GM12892 (cell line): ENCODE measurements around the gene SP3.

Source experiments
- DNase-seq: peaks from one replicate; pipeline ENCODE4 v3.0.0; 2011; ENCODE audit not compliant: insufficient read length
- FAIRE-seq: peaks from 2 replicates; lab custom pipeline; 2011; peaks lifted over from hg19 to GRCh38; lab: Jason Lieb, UNC
- POLR2A ChIP-seq: IDR thresholded peaks from 2 replicates; pipeline ENCODE4 v1.6.1; 2011; ENCODE audit warnings: low read depth, low read length, control low read depth
- POLR2AphosphoS5 ChIP-seq: IDR thresholded peaks from 2 replicates; pipeline ENCODE4 v1.6.1; 2011; ENCODE audit warnings: low read depth, low read length, control low read depth
- TAF1 ChIP-seq: IDR thresholded peaks from 2 replicates; pipeline ENCODE4 v1.6.1; 2011; ENCODE audit warnings: low read depth, mild to moderate bottlenecking, control low read depth, low read length, borderline replicate concordance

Gene SP3

GRCh38 chr2:173991856-173992588 is 26.8 kb upstream of the SP3 start:
- TF ChIP-seq POLR2AphosphoS5 (no peak), POLR2A (no peak), TAF1 (no peak)
- DNase-seq (no peak), FAIRE-seq (peak; percentile 38)

DNA sequence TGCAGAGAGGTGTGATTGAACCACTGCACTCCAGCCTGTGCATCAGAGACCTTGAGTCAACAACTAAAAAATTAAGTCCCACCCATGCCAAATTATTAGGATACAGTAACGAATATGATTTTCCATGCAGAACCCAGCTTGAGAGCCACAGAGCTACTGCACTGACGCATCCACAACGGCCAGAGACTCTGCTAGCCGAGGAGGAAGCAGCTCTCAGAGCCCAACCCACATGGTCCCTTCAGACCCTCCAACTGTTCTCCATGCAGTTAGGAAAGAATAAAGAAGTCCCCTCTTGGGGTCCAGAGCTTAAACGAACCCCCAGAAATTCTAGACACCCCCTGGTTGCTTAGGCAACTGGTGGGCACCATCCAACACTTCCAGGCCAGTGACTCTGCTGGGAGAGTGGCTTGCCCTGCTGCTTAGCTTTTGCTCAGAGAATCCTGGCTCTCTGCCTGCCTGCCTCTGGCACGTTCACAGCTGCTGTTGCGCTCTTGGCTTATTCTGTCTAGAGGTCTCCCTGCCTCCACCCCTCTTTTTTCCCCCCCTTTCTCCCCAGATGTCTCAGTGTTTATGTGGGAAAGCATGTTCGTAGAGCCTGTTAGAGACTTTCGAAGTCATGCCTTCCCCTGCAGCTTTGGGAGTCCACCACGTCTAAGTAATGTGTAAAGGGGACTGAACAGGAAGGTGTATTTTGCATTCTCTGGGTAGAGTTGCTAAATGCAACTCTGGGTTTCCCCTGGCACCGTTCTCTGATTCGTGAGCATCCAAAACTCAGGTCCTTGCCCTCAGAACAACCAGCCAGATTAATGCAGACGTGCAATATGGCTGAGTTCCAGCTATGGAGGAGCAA is 26.0 kb upstream of the SP3 start:
- peak; percentile 88 for FAIRE-seq
- no peak for DNase-seq
- TF ChIP-seq TAF1 (no peak), POLR2AphosphoS5 (no peak)

- no peak for FAIRE-seq
- TF ChIP-seq POLR2AphosphoS5 (no peak), TAF1 (no peak), POLR2A (no peak)
Observed at GRCh38 chr2:173990245-173990644, 25.1 kb upstream of the SP3 start.

GRCh38 chr2:173989884-173990215 is 24.7 kb upstream of the SP3 start:
- no peak for TF ChIP-seq POLR2A
- no peak for FAIRE-seq
- no peak for DNase-seq

More at GRCh38 chr2:173990245-173990644, 25.1 kb upstream of the SP3 start:
- DNase-seq: no peak

DNA sequence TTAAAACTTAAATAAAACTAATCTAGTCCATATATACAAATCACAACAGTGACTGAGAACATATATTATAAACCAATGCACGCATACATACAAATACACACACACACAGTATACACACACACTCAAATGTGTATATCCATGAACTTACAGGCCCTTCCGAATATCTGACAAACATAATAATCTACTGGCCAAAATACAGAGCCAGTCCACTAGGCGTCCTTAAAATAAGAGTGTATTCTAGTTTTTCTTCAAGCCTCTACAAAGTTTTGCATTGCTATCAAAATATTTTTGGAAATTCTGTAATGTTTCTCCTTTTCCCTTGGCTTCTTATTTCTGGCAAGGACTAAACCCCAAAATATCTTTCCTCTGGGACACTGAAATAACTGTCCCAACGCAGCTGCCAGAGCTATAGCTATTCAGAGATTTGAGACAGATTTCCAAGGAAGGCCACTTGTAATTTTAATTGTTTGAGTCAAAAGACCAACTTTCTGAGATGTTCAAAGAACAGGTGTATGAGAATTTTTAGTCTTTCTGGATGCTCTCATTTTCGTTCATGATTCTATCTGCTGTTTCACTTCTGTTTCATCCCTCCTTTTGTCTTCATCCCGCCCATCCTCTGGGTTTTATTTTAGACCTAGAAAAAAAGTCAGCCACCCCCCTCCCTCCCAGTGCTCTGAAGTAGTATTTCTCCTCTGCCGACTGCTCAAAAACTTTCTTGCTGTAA is 24.1 kb upstream of the SP3 start:
- TF ChIP-seq POLR2A: no peak
- TF ChIP-seq POLR2AphosphoS5: no peak
- no peak for TF ChIP-seq TAF1
- FAIRE-seq: no peak
- no peak for DNase-seq

DNA sequence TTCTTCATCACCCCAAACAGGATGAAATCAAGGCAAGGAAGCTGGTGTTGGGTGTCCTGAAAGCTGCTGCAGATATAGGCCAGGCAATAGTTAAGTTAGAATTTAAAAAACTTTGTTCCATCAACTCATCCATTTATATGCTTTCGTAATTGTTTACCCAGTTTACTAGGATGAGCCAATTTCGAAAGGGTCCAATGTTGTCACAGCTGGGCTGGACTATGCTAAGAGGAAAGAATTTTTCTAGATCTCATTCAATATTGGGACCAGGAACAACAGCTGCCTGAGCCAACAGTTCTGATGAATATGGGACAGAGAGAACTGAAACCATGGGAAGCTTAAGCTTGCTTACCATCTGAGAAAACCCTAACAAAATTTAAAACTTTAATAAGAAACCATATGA is 21.6 kb upstream of the SP3 start:
- TF ChIP-seq POLR2AphosphoS5 (no peak), POLR2A (no peak), TAF1 (no peak)
- no peak for FAIRE-seq
- no peak for DNase-seq

DNA sequence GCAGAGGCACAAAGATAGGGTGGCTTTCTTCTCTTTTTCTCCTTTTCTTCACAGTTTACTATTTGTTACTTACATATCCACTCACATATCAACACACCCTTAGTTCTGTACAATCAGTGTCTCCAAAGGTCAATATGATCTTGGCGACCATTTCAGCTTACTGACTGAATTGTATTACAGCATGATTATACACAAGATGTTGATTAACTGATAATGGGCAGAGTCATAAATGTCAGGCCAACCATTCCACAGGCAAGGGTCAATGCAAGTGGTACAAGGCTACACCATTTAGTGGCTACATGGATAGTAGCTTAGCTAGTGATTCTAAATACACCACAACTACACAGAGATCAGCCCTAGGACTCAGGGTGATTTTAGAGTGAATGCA is 20.4 kb upstream of the SP3 start:
- DNase-seq (no peak), FAIRE-seq (peak; percentile 67)
- no peak for TF ChIP-seq POLR2AphosphoS5

DNA sequence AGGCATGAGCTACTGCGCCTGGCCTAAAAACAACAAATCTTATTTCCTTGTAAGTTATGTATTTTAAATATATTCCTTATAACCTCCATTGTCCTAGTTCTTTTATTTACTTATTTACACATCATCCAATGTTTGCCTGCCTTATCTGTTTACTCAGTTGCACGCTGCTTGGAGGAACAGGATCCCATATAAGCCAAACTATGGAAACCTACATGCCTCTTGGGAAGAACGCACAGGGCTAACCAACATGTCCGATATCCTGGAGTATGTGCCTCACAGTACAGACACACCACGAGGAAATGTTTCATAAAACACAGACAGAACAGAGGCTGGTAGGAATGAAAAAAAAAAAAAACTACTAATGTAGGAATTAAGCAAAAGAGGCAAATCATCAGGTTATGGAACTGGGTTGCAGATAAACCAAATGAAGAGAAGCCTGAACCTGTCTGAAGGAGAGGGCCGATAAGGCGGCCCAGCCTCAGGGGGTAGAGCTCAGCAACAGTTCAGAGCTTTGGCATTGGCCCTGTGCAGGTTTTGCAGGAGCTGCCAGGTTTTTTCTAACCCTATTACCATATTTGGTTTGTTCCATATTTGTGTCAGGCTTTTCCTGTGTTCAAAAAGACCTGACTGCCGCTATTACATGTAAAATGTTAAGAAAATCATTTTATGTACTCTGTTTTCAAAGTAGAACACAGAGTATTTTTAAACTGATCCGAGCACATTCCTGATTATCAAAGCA is 19.9 kb upstream of the SP3 start:
- DNase-seq (no peak), FAIRE-seq (no peak)
- no peak for TF ChIP-seq POLR2AphosphoS5
- no peak for TF ChIP-seq TAF1
- TF ChIP-seq POLR2A: no peak

GRCh38 chr2:173983391-173983871 is 18.3 kb upstream of the SP3 start:
- DNase-seq (no peak), FAIRE-seq (no peak)
- TF ChIP-seq TAF1: no peak
- TF ChIP-seq POLR2A: no peak
- no peak for TF ChIP-seq POLR2AphosphoS5

- DNase-seq (no peak), FAIRE-seq (no peak)
- TF ChIP-seq POLR2AphosphoS5 (no peak), TAF1 (no peak), POLR2A (no peak)
Observed at GRCh38 chr2:173982918-173983317, 17.7 kb upstream of the SP3 start.

GRCh38 chr2:173982182-173982714 is 17.1 kb upstream of the SP3 start:
- TF ChIP-seq POLR2A (no peak), POLR2AphosphoS5 (no peak), TAF1 (no peak)
- no peak for FAIRE-seq
- no peak for DNase-seq
